GM12892 (cell line): Measurements from ENCODE around the gene SLC22A17.

Experiments
- DNase-seq: peaks from one replicate; pipeline ENCODE4 v3.0.0; 2011; ENCODE audit not compliant: insufficient read length
- FAIRE-seq: peaks from 2 replicates; lab custom pipeline; 2011; peaks lifted over from hg19 to GRCh38; lab: Jason Lieb, UNC
- POLR2A ChIP-seq: IDR thresholded peaks from 2 replicates; pipeline ENCODE4 v1.6.1; 2011; ENCODE audit warnings: low read depth, low read length, control low read depth
- POLR2AphosphoS5 ChIP-seq: IDR thresholded peaks from 2 replicates; pipeline ENCODE4 v1.6.1; 2011; ENCODE audit warnings: low read depth, low read length, control low read depth
- TAF1 ChIP-seq: IDR thresholded peaks from 2 replicates; pipeline ENCODE4 v1.6.1; 2011; ENCODE audit warnings: low read depth, mild to moderate bottlenecking, control low read depth, low read length, borderline replicate concordance

SLC22A17 gene

DNA sequence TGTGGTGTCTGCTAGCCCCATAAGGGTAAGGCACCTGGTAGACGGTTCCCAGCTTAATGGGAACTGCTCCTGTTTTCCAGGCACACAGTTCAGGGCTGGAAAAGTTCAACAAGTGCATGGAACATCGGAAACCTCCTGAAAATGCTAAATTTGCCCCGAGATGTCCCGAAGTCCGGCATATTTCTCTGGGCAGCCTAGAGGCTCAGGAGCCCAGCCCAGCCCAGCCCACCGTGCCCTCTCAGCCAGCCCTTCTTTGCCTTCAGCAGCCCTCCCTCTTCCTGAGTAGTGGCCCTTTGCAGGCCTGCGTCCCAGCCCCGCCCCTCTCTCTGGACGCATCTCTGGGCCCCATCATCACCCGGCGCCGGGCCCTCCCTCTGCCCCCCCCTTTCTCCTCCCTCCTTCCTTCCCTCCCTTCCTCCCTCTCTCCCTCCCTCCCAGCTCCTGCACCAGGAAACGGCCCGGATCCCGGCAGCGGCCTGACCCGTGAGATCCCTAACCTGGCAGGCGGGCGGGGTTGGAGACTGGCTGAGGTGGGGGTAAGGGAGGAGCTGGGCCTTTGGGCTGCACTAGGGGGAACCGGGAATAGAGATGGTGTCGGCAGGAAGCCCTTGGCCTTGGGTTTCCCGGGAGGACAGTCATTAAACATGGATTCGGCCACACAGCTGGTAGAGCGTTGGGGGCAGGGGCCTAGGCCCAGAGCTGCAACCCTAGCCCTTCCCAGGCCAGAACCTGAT lies 46.1 kb downstream of the SLC22A17 start, which contains the start of gene BCL2L2:
Gene BCL2L2 (plus strand): TSS at position 422 of the 734 bp plus-strand sequence. CDS start 935 bp downstream, outside the sequence.
- DNase-seq (peak; percentile 63), FAIRE-seq (peak; percentile 66)
- TF ChIP-seq TAF1 (peak; percentile 22; the same call in 1 of the 2 replicates), POLR2AphosphoS5 (peak; percentile 72; the same call in 1 of the 2 replicates), POLR2A (peak; percentile 72; the same call in 1 of the 2 replicates)

- DNase-seq (peak; percentile 51), FAIRE-seq (peak; percentile 64)
- TF ChIP-seq TAF1 (peak; percentile 63; the same call in 1 of the 2 replicates), POLR2A (peak; percentile 81), POLR2AphosphoS5 (peak; percentile 89)
Measured at GRCh38 chr14:23302290-23303225, 50.1 kb downstream of the SLC22A17 start, which contains the start of gene PPP1R3E. PPP1R3E (minus strand) TSS chr14:23302859; CDS start chr14:23302576, 283 bp downstream.

DNA sequence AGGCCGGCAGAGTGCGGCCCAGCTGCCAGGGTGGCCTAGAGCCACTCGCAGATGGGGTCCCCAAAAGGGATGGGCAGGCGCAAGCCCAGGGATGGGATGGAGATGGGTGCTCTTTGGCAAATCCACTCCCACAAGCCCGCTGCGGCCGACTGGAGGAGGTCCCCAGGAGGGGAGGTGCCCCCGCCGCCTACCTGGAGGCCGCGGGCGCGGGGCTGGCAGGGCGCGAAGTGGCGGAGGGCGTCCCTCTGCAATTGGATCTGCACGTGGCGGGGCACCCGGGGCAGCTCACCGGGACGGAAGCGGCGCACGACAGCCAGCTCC lies 50.8 kb downstream of the SLC22A17 start:
- no peak for DNase-seq
- FAIRE-seq: no peak
- TF ChIP-seq POLR2AphosphoS5 (0 out of 2 replicates have a peak, but pooled peaks have one; percentile 51), TAF1 (0 out of 2 replicates have a peak, but pooled peaks have one; percentile 33), POLR2A (peak; percentile 56; the same call in 1 of the 2 replicates)

DNA sequence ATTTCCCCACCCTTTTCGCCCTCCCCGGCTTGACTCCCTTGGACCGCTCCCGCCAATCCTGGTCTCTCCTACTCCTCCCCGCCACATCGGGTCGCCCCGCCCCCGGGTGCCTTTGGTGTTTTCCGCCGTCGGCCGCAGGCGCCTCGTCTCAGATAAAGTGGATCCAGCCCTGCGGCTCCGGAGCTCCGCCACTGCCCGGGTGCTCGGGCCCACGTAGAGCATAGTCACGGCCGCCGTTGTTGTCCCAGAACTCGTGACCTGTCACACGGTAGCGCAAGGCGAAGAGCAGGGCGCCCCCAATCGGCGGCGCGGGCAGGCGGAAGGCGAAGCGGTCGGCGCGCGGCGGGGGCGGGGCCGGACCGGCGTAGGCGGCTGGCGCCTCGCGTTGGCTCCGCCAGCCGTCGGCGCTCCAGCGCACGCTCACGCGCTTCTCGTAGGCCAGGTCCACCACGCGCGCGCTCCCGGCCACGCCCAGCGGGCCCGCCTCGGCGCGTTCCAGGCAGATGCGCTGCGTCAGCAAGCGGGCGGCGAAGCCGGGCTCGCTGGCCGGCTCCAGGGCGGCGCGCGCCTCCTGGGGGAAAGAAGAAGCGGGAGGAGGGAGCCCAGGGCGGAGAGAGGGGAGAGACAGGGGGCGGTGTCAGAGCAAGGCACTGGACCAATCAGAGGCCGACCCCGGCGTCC lies 51.3 kb downstream of the SLC22A17 start:
- FAIRE-seq (peak; percentile 91), DNase-seq (peak; percentile 96)
- no peak for TF ChIP-seq POLR2AphosphoS5
- TF ChIP-seq TAF1: peak; percentile 57; the same call in 1 of the 2 replicates

DNA sequence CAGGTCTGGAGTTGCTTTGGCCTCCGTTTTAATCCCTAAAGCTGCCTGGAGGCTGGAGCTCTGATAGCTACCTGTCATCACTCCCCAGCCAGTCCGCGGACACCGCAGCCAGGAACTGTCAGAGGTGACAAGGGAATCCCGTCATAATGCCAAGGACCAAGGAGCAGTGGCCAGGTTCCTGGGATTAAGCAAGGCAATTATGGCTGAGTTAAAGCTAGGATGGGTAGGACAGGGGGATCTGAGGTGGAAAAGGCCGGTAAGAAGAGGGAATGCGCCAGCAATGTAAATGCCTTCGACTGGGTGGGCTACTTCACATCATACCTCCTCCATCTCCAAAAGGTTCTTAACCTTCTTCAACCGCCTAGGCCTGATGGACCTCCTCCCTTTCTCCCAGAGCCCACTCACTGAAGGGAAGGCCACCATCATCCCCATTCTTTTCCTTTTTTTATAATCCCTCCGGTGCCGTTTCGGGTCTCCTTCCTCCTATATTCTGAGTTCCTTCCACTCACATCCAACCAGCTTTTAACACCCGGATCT lies 51.9 kb downstream of the SLC22A17 start:
- FAIRE-seq (no peak), DNase-seq (no peak)
- TF ChIP-seq POLR2AphosphoS5: 0 out of 2 replicates have a peak, but pooled peaks have one; percentile 42
- TF ChIP-seq TAF1: no peak

DNA sequence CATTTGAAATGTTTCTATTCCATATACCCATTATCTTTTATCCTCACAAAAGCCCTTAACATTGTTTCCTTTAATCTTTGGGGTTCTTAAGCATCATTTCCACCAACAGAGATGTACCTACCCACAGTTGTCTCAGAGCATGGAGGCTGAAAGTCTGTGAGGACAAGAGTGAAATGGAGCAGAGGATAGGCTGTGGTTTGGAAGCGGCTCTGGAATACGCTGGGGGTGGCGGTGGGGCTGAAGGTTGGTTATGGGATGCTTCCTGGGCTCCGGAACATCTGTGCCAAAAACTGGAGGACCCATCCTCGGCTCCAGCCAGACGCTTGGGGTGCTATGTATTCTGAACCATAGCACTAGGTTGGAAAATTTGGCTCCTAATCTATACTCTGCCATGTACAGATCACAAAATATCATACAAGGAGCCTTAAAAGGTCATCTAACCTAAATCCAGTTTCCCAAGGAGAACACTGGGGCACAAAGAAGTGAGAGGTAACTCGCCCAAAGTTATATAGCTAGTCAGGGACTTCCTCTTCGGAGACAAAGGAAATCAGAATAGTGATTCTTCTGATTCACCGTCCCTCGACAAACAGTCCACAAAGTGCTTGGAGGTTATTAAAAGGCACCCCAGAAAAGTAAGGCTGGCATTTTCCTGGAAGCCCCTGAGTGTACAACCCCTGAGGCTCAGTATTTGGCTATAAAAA lies 52.6 kb downstream of the SLC22A17 start:
- no peak for FAIRE-seq
- no peak for DNase-seq
- no peak for TF ChIP-seq TAF1
- TF ChIP-seq POLR2A: no peak
- TF ChIP-seq POLR2AphosphoS5: no peak

- TF ChIP-seq TAF1 (no peak), POLR2AphosphoS5 (no peak), POLR2A (no peak)
- FAIRE-seq: no peak
- DNase-seq: no peak
Measured at GRCh38 chr14:23299211-23299957, 53.3 kb downstream of the SLC22A17 start.

GRCh38 chr14:23297611-23298277 lies 54.9 kb downstream of the SLC22A17 start:
- TF ChIP-seq POLR2AphosphoS5 (no peak), POLR2A (no peak), TAF1 (no peak)
- DNase-seq (no peak), FAIRE-seq (no peak)

- FAIRE-seq (no peak), DNase-seq (no peak)
- no peak for TF ChIP-seq POLR2AphosphoS5
- no peak for TF ChIP-seq TAF1
- TF ChIP-seq POLR2A: no peak
Measured at GRCh38 chr14:23297096-23297495, 55.6 kb downstream of the SLC22A17 start.
